KG1 (cell line): ENCODE measurements around the gene PRDM16.

Experiments
- DNase-seq: peaks from one replicate; lab custom pipeline; 2025; lab: John Stamatoyannopoulos, UW

PRDM16 gene

GRCh38 chr1:3306583-3307291 lies 237.7 kb downstream of the PRDM16 start:
- DNase-seq: no peak

- no peak for DNase-seq
Observed at GRCh38 chr1:3307359-3307758, 238.4 kb downstream of the PRDM16 start.

- no peak for DNase-seq
Observed at GRCh38 chr1:3308053-3308452, 239.1 kb downstream of the PRDM16 start.

- no peak for DNase-seq
Observed at GRCh38 chr1:3310718-3311400, 241.9 kb downstream of the PRDM16 start.

- DNase-seq: no peak
Observed at GRCh38 chr1:3311711-3312110, 242.7 kb downstream of the PRDM16 start.

- DNase-seq: no peak
Observed at GRCh38 chr1:3312310-3312897, 243.4 kb downstream of the PRDM16 start.

GRCh38 chr1:3312898-3313575 lies 244.0 kb downstream of the PRDM16 start:
- DNase-seq: no peak

- DNase-seq: no peak
Observed at GRCh38 chr1:3313576-3313950, 244.6 kb downstream of the PRDM16 start.

- DNase-seq: no peak
Observed at GRCh38 chr1:3314491-3315381, 245.7 kb downstream of the PRDM16 start.

- DNase-seq: no peak
Observed at GRCh38 chr1:3315399-3316339, 246.7 kb downstream of the PRDM16 start.

- no peak for DNase-seq
Observed at GRCh38 chr1:3316340-3316943, 247.4 kb downstream of the PRDM16 start.

GRCh38 chr1:3317456-3317855 lies 248.5 kb downstream of the PRDM16 start:
- no peak for DNase-seq

GRCh38 chr1:3318329-3318728 lies 249.3 kb downstream of the PRDM16 start:
- DNase-seq: no peak

- peak; percentile 46 for DNase-seq
Observed at GRCh38 chr1:3319874-3320245, 250.9 kb downstream of the PRDM16 start.

GRCh38 chr1:3320246-3321152 lies 251.5 kb downstream of the PRDM16 start:
- DNase-seq: no peak

GRCh38 chr1:3321559-3322449 lies 252.8 kb downstream of the PRDM16 start:
- DNase-seq: no peak

GRCh38 chr1:3322450-3323020 lies 253.5 kb downstream of the PRDM16 start:
- DNase-seq: no peak
